ENCODE data around the gene PRMT7.

Gene PRMT7

DNA sequence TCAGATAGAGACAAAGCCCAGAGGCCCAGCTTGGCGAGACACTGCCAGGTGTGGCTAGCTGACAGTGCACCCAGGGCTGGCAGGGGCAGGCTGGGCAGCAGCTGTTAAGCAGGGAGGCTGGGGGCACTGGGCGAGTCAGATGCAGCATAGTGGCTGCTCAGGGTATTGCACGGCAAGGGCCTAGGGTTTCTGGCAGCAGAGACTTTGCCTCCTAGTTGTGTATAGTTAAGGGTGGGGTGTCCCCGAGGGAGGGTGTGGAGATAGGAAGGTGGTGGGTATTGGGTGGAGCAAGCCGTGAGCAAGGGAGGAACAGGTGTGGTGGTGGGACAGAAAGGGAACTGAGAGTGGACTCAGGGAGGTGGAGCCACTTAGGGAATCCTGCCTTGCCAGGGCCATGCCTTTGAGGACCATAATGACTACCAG lies 71.5 kb downstream of the PRMT7 start:
- no peak overlapping the region for H3K4me3 ChIP-seq (ENCODE audit: low read depth, low read length)
- peak; percentile 58 for DNase-seq (ENCODE audit: low read depth)
- peak; percentile 44 for TF ChIP-seq CTCF (IDR thresholded peaks at IDR 0.05; ENCODE audit: insufficient read depth, low read depth, low read length, missing control alignments)

DNA sequence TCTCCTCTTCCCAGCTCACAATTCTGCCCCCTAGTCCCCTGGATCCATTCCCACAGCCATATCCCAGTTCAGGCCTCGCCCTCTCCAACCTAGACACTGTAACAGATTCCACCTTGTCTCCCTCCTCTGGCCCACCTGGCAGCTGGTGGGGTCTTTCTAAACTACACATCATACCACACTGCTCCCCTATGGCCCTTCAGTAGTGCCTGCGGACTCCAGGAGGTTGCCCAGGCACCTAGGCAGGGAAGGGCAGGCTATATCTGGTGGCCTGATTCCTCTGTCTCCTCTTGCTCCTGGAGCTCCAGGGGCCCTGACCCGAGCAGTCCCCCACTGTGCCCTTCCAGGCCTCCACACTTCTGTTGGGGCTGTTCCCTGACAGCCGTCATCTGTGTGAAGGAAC lies 73.0 kb downstream of the PRMT7 start:
- TF ChIP-seq CTCF (IDR thresholded peaks at IDR 0.05; ENCODE audit: insufficient read depth, low read depth, low read length, missing control alignments): no peak
- no peak for DNase-seq (ENCODE audit: low read depth)
- H3K4me3 ChIP-seq (ENCODE audit: low read depth, low read length): no peak overlapping the region

DNA sequence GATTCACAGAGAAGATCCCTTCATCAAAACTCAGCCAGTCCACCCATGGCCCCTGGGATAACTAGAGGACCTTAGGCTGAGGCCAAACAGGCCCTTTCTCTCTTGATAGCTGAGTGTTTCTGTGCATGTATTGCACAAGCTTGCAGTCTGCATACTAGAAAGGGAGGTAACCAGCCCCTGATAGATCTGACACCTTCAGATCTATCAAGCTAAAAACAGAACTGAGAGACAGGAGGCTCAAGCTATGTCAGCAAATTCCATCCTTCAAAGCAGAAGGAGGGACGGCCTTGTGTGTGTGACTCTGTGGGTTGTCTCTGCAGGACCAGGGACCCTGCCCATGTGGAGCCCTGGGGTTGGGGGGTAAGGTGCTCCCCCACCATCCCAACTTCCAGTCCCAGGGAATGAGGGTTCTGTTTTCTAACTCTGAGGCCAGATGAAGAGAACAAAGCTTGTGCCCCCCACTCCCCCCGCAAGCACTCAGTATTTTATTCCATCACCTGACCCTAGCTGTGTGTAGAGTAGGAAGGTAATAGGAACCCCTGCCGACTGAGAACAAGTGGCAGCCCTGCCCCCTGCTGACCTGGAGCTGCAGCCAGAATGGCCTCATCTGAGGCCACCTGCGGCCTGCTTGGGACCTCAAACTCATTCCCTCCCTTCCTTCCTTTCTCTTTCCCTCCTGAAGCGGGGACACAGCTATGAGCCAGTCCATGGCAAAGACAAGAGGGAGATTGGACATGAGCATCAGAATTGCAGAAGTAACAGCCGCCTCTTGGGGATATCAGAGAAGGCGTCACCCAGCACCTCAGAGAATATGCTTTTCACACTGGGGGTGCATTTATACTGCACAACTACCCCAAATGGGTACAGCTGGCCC lies 73.7 kb downstream of the PRMT7 start:
- no peak overlapping the region for H3K4me3 ChIP-seq (ENCODE audit: low read depth, low read length)
- peak; percentile 53 for DNase-seq (ENCODE audit: low read depth)
- TF ChIP-seq CTCF (IDR thresholded peaks at IDR 0.05; ENCODE audit: insufficient read depth, low read depth, low read length, missing control alignments): no peak

GRCh38 chr16:68385371-68385770 lies 74.6 kb downstream of the PRMT7 start:
- no peak for DNase-seq (ENCODE audit: low read depth)
- no peak overlapping the region for H3K4me3 ChIP-seq (ENCODE audit: low read depth, low read length)
- no peak for TF ChIP-seq CTCF (IDR thresholded peaks at IDR 0.05; ENCODE audit: insufficient read depth, low read depth, low read length, missing control alignments)

DNA sequence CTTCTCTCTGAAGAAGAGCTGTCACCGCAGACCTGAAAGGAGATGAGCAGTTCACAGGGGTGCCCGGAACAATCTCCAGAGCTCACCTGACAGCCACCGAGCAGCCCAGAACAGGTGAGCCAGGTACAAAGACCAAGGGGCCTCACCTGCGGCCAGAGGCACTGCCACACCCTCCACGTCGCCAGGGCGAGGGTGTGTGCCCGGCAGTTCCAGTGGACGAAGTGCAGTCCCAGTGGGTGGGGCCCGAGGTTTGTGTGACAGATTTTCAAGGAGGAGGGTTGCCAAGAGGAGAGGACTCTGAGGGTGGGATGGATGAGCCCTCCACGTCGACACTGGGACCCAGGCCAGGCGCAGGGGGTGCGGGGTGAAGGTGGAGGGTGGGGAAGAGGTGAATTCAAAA lies 75.8 kb downstream of the PRMT7 start:
- DNase-seq (ENCODE audit: low read depth): no peak
- no peak for TF ChIP-seq CTCF (IDR thresholded peaks at IDR 0.05; ENCODE audit: insufficient read depth, low read depth, low read length, missing control alignments)
- no peak overlapping the region for H3K4me3 ChIP-seq (ENCODE audit: low read depth, low read length)

DNA sequence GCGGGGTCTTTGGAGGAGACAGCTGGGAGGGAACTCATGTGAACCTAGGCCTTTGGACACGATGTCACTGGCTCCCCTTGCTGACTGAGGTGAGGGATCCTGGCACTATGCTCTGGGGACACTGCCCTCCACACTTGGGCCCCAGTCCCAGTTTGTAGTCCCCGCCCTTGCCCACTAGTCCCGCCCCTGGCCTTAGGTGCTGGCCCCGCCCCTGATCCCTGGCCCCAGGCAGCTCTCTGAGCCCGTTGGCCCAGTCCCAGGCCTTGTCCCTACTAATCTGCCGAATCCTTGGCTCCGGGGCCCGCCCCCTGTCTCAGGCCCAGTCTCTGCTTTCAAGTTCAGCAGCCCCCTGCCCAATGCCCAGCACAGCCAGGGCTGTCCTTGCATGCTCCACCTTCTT lies 76.5 kb downstream of the PRMT7 start:
- TF ChIP-seq CTCF (IDR thresholded peaks at IDR 0.05; ENCODE audit: insufficient read depth, low read depth, low read length, missing control alignments): no peak
- H3K4me3 ChIP-seq (ENCODE audit: low read depth, low read length): no peak overlapping the region
- no peak for DNase-seq (ENCODE audit: low read depth)

- TF ChIP-seq CTCF (IDR thresholded peaks at IDR 0.05; ENCODE audit: insufficient read depth, low read depth, low read length, missing control alignments): no peak
- DNase-seq (ENCODE audit: low read depth): no peak
- no peak overlapping the region for H3K4me3 ChIP-seq (ENCODE audit: low read depth, low read length)
Observed at GRCh38 chr16:68388124-68388523, 77.3 kb downstream of the PRMT7 start.

Measured in GM12865 (cell line).